Measurements from ENCODE around the gene IRX4.
"Not testable (repeated sequence)": the region's sequence is repeated elsewhere in the genome, so short reads cannot be mapped to it uniquely, and the experiment has no call there.

The IRX4 gene

DNA sequence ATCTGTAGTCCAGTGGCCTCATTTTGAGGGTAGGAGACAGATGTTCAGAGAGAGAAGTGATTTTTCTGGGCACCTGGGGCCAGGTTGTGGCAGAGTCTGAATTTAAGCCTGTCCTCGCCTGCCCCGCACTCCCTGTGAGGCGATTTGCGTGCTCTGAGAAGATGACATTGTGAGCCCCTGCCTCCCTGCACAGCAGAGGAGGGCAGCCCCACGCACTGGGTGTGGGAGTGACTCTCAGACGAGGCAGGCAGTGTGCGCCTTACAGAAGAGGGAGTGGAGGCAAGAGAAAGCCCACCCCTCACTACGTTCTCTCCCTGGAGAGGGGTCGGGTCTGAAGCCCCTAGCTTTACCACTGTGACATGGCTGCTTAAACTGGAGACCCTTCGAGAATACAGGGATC, 35.7 kb downstream of the IRX4 start:
- no peak for TF ChIP-seq RARB (CRISPR knock-in tag; IDR thresholded peaks at IDR 0.05)
- no peak for ATAC-seq

DNA sequence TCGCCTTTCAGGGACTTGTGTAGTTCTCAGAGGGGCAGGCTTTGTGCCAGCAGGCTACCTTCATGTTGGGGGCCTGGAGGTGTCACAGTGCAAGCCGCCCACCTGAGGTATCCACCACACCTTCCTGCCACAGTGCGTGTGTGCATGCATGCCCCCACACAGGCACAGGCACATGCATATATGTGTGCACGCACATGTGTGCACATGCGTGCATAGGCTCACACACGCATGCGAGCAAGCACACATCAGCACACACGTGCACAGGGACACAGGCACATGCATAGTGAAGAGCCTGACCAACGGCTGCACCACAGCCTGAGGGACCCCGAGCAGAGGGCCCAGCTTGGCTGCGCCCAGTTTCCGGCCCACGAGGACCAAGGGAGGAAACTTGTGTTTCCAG, 36.1 kb downstream of the IRX4 start:
- TF ChIP-seq, protein P1, sequence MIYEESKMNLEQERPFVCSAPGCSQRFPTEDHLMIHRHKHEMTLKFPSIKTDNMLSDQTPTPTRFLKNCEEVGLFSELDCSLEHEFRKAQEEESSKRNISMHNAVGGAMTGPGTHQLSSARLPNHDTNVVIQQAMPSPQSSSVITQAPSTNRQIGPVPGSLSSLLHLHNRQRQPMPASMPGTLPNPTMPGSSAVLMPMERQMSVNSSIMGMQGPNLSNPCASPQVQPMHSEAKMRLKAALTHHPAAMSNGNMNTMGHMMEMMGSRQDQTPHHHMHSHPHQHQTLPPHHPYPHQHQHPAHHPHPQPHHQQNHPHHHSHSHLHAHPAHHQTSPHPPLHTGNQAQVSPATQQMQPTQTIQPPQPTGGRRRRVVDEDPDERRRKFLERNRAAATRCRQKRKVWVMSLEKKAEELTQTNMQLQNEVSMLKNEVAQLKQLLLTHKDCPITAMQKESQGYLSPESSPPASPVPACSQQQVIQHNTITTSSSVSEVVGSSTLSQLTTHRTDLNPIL (CRISPR knock-in tag; IDR thresholded peaks at IDR 0.05; ENCODE audit: low read depth), result no peak
- TF ChIP-seq TOX (CRISPR knock-in tag; IDR thresholded peaks at IDR 0.05; ENCODE audit: borderline replicate concordance), result no peak
- TF ChIP-seq ZFP30 (CRISPR knock-in tag; IDR thresholded peaks at IDR 0.05), result no peak
- TF ChIP-seq BACH2 (CRISPR knock-in tag; IDR thresholded peaks at IDR 0.05; ENCODE audit: borderline replicate concordance), result no peak
- no peak for TF ChIP-seq GLIS3 (CRISPR knock-in tag; IDR thresholded peaks at IDR 0.05)
- TF ChIP-seq ZNF565 (CRISPR knock-in tag; conservative IDR thresholded peaks at IDR 0.05; ENCODE audit: low read depth), result no peak
- TF ChIP-seq ZNF8 (CRISPR knock-in tag; IDR thresholded peaks at IDR 0.05), result no peak
- TF ChIP-seq OSR1 (CRISPR knock-in tag; IDR thresholded peaks at IDR 0.05), result no peak
- no peak for TF ChIP-seq ARNTL (CRISPR knock-in tag; IDR thresholded peaks at IDR 0.05; ENCODE audit: borderline replicate concordance, low read depth)
- no peak for ATAC-seq

DNA sequence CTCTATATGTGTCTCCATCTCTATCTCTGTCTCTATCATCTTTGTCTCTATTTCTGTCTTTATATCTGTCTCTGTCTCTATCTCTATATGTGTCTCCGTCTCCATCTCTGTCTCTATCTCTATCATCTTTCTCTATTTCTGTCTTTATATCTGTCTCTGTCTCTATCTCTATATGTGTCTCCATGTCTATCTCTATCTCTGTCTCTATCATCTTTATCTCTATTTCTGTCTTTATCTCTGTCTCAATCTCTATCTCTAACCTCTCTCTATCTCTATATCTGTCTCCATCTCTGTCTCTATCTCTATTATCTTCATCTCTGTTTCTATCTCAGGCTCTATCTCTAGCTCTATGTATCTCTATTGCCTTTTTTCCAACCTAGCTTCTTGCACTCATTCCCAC, 37.0 kb downstream of the IRX4 start:
- no peak for TF ChIP-seq PPARA (CRISPR knock-in tag; IDR thresholded peaks at IDR 0.05; ENCODE audit: borderline replicate concordance)
- TF ChIP-seq CSDC2 (CRISPR knock-in tag; IDR thresholded peaks at IDR 0.05), result no peak
- TF ChIP-seq ZC3H10 (CRISPR knock-in tag; IDR thresholded peaks at IDR 0.05), result no peak
- TF ChIP-seq RARB (CRISPR knock-in tag; IDR thresholded peaks at IDR 0.05), result no peak
- TF ChIP-seq, protein P2, sequence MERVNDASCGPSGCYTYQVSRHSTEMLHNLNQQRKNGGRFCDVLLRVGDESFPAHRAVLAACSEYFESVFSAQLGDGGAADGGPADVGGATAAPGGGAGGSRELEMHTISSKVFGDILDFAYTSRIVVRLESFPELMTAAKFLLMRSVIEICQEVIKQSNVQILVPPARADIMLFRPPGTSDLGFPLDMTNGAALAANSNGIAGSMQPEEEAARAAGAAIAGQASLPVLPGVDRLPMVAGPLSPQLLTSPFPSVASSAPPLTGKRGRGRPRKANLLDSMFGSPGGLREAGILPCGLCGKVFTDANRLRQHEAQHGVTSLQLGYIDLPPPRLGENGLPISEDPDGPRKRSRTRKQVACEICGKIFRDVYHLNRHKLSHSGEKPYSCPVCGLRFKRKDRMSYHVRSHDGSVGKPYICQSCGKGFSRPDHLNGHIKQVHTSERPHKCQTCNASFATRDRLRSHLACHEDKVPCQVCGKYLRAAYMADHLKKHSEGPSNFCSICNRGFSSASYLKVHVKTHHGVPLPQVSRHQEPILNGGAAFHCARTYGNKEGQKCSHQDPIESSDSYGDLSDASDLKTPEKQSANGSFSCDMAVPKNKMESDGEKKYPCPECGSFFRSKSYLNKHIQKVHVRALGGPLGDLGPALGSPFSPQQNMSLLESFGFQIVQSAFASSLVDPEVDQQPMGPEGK (CRISPR knock-in tag; IDR thresholded peaks at IDR 0.05; ENCODE audit: borderline replicate concordance), result no peak
- no peak for TF ChIP-seq ISL1 (CRISPR knock-in tag; IDR thresholded peaks at IDR 0.05)
- TF ChIP-seq ZNF70 (CRISPR knock-in tag; IDR thresholded peaks at IDR 0.05), result no peak
- TF ChIP-seq, protein P3, sequence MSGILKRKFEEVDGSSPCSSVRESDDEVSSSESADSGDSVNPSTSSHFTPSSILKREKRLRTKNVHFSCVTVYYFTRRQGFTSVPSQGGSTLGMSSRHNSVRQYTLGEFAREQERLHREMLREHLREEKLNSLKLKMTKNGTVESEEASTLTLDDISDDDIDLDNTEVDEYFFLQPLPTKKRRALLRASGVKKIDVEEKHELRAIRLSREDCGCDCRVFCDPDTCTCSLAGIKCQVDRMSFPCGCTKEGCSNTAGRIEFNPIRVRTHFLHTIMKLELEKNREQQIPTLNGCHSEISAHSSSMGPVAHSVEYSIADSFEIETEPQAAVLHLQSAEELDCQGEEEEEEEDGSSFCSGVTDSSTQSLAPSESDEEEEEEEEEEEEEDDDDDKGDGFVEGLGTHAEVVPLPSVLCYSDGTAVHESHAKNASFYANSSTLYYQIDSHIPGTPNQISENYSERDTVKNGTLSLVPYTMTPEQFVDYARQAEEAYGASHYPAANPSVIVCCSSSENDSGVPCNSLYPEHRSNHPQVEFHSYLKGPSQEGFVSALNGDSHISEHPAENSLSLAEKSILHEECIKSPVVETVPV (CRISPR knock-in tag; IDR thresholded peaks at IDR 0.05), result no peak
- no peak for TF ChIP-seq SNAI2 (CRISPR knock-in tag; IDR thresholded peaks at IDR 0.05)
- TF ChIP-seq TOX (CRISPR knock-in tag; IDR thresholded peaks at IDR 0.05; ENCODE audit: borderline replicate concordance), result no peak
- TF ChIP-seq ARNTL (CRISPR knock-in tag; IDR thresholded peaks at IDR 0.05; ENCODE audit: borderline replicate concordance, low read depth), result no peak
- TF ChIP-seq ZFP30 (CRISPR knock-in tag; IDR thresholded peaks at IDR 0.05), result no peak
- TF ChIP-seq, protein P4, sequence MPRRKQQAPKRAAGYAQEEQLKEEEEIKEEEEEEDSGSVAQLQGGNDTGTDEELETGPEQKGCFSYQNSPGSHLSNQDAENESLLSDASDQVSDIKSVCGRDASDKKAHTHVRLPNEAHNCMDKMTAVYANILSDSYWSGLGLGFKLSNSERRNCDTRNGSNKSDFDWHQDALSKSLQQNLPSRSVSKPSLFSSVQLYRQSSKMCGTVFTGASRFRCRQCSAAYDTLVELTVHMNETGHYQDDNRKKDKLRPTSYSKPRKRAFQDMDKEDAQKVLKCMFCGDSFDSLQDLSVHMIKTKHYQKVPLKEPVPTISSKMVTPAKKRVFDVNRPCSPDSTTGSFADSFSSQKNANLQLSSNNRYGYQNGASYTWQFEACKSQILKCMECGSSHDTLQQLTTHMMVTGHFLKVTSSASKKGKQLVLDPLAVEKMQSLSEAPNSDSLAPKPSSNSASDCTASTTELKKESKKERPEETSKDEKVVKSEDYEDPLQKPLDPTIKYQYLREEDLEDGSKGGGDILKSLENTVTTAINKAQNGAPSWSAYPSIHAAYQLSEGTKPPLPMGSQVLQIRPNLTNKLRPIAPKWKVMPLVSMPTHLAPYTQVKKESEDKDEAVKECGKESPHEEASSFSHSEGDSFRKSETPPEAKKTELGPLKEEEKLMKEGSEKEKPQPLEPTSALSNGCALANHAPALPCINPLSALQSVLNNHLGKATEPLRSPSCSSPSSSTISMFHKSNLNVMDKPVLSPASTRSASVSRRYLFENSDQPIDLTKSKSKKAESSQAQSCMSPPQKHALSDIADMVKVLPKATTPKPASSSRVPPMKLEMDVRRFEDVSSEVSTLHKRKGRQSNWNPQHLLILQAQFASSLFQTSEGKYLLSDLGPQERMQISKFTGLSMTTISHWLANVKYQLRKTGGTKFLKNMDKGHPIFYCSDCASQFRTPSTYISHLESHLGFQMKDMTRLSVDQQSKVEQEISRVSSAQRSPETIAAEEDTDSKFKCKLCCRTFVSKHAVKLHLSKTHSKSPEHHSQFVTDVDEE (CRISPR knock-in tag; IDR thresholded peaks at IDR 0.05), result no peak
- no peak for TF ChIP-seq GLIS3 (CRISPR knock-in tag; IDR thresholded peaks at IDR 0.05)
- ATAC-seq, result no peak

DNA sequence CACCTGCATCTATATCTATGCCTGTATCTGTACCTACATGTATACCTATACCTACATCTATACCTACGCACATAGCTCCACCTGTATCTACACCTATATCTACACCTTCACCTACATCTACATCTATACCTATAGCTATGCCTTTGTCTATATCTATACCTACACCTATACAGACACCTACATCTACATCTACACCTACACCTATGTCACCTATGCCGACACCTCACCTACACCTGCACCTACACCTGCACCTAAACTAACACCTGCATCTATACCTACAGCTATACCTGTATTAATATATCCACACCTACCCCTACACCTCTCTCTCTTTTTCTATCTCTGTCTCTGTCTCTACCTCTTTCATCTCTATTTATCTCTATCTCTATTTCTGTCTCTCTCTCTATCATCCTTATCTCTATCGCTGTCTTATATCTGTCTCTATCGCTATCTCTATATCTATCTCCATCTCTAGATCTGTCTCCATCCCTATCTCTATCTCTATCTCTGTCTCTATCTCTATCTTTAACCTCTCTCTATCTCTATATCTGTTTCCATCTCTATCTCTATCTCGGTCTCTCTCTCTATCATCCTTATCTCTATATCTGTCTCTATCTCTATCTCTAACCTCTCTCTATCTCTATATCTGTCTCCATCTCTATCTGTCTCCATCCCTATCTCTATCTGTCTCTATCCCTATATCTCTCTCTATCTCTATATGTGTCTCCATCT, 37.9 kb downstream of the IRX4 start:
- ATAC-seq, result no peak
- TF ChIP-seq ESRRG (CRISPR knock-in tag; IDR thresholded peaks at IDR 0.05) (no peak), PPARA (CRISPR knock-in tag; IDR thresholded peaks at IDR 0.05; ENCODE audit: borderline replicate concordance) (no peak), RARB (CRISPR knock-in tag; IDR thresholded peaks at IDR 0.05) (no peak), TCF4 (CRISPR knock-in tag; IDR thresholded peaks at IDR 0.05; ENCODE audit: borderline replicate concordance) (no peak), ZFP30 (CRISPR knock-in tag; IDR thresholded peaks at IDR 0.05) (no peak), ZFP3 (CRISPR knock-in tag; IDR thresholded peaks at IDR 0.05) (no peak), ISL1 (CRISPR knock-in tag; IDR thresholded peaks at IDR 0.05) (no peak), OSR1 (CRISPR knock-in tag; IDR thresholded peaks at IDR 0.05) (no peak), CSDC2 (CRISPR knock-in tag; IDR thresholded peaks at IDR 0.05) (no peak), ZC3H10 (CRISPR knock-in tag; IDR thresholded peaks at IDR 0.05) (no peak), ARNTL (CRISPR knock-in tag; IDR thresholded peaks at IDR 0.05; ENCODE audit: borderline replicate concordance, low read depth) (no peak), TOX (CRISPR knock-in tag; IDR thresholded peaks at IDR 0.05; ENCODE audit: borderline replicate concordance) (no peak), ZNF565 (CRISPR knock-in tag; conservative IDR thresholded peaks at IDR 0.05; ENCODE audit: low read depth) (no peak)
- TF ChIP-seq, protein P5, sequence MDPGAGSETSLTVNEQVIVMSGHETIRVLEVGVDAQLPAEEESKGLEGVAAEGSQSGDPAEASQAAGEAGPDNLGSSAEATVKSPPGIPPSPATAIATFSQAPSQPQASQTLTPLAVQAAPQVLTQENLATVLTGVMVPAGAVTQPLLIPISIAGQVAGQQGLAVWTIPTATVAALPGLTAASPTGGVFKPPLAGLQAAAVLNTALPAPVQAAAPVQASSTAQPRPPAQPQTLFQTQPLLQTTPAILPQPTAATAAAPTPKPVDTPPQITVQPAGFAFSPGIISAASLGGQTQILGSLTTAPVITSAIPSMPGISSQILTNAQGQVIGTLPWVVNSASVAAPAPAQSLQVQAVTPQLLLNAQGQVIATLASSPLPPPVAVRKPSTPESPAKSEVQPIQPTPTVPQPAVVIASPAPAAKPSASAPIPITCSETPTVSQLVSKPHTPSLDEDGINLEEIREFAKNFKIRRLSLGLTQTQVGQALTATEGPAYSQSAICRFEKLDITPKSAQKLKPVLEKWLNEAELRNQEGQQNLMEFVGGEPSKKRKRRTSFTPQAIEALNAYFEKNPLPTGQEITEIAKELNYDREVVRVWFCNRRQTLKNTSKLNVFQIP (CRISPR knock-in tag; IDR thresholded peaks at IDR 0.05; ENCODE audit: borderline replicate concordance, low read depth), result no peak
- TF ChIP-seq, protein P2 (CRISPR knock-in tag; IDR thresholded peaks at IDR 0.05; ENCODE audit: borderline replicate concordance), result no peak

DNA sequence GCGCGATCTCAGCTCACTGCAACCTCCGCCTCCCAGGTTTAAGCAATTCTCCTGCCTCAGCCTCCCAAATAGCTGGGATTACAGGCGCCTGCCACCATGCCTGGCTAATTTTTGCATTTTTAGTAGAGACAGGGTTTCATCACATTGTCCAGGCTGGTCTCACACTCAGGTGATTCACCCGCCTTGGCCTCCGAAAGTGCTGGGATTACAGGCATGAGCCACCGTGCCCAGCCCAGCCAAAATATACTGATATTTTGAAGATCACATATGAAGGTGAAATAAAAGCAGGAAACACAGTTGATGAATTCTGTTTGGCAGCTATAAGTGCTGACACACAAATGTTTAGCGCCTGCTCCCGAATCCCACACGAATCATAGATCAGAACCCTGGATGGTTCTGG, 39.0 kb downstream of the IRX4 start:
- ATAC-seq, result not testable (repeated sequence)
